Heart left ventricle (tissue), 16 donors: ENCODE data around the gene PCDHA1. TPM values are rescaled to one million over a fixed set of nuclear protein-coding genes. Genes with fewer than 3 reads are reported as not detected.
"Not testable (repeated sequence)": the region's sequence is repeated elsewhere in the genome, so short reads cannot be mapped to it uniquely, and the experiment has no call there.

ENCODE experiments used
- ATAC-seq, 4 donors: fragments of 200-7000 bp; cut with Tn5 transposase; one replicate each; pipeline ENCODE4 v1.9.1; 2020 to 2022; ENCODE audit warnings: moderate library complexity in 4 of 4, mild to moderate bottlenecking in 3 of 4, moderate number of reproducible peaks in 1 of 4
- DNase-seq, 5 donors: peaks; one replicate each; pipeline ENCODE4 v3.0.0-alpha.2; 2020
- H3K27ac ChIP-seq, 12 donors: fragments of 200-600 bp; sonication (generic) in 4 of 12; one replicate each; pipeline versions ENCODE4 v1.5.0 to v1.8.0; 2016 to 2022; ENCODE audit warnings: mild to moderate bottlenecking in 2 of 12
- H3K27me3 ChIP-seq, 9 donors: fragments of 200-600 bp; sonication (generic) in 2 of 9; one replicate each; pipeline versions ENCODE4 v1.5.1 to v1.8.0; 2016 to 2022; ENCODE audit warnings: mild to moderate bottlenecking in 3 of 9
- H3K36me3 ChIP-seq, 9 donors: fragments of 200-600 bp; sonication (generic) in 2 of 9; one replicate each; pipeline versions ENCODE4 v1.5.0 to v1.8.0; 2018 to 2022; ENCODE audit warnings: mild to moderate bottlenecking in 2 of 9
- H3K4me1 ChIP-seq, 12 donors: fragments of 200-600 bp; sonication (generic) in 4 of 12; one replicate each; pipeline versions ENCODE4 v1.5.0 to v1.8.0; 2016 to 2022; ENCODE audit warnings: mild to moderate bottlenecking in 3 of 12
- H3K4me3 ChIP-seq, 12 donors: fragments of 200-600 bp; sonication (generic) in 4 of 12; one replicate each; pipeline versions ENCODE4 v1.5.0 to v1.8.0; 2017 to 2022; ENCODE audit warnings: mild to moderate bottlenecking in 9 of 12, moderate library complexity in 4 of 12
- H3K9me3 ChIP-seq, 12 donors: fragments of 200-600 bp; sonication (generic) in 4 of 12; one replicate each; pipeline versions ENCODE4 v1.5.0 to v1.8.0; 2016 to 2022; ENCODE audit warnings: mild to moderate bottlenecking in 1 of 12
- POLR2A ChIP-seq, 2 donors: fragments of 450-650 bp; IDR thresholded peaks; one replicate each; pipeline ENCODE4 v1.6.1; 2017; ENCODE audit warnings: antibody characterized with exemption in 2 of 2, mild to moderate bottlenecking in 2 of 2, moderate library complexity in 2 of 2
- WGBS, 4 donors: extraction: QIAGEN DNeasy Blood & Tissue Kit in 2 of 4; methylation state at CpG; one replicate each; pipeline versions ENCODE4 v1.1.5 to v1.1.7; 2013 to 2018; 5-methylcytosine and 5-hydroxymethylcytosine counted together
- intact Hi-C, 10 donors: fragments of 100-400 bp; cut with DNase I; formaldehyde crosslinking; loops; one replicate each; pipeline versions ENCODE4 v1.11.1 to v1.14.2; 2022
- polyA plus RNA-seq, 2 donors: library from polyadenylated mRNA; stranded (reverse); fragments of 200-250 nt; gene quantifications; one replicate each; pipeline ENCODE4 v1.2.3, GENCODE V29; 2013
- total RNA-seq, 9 donors: library from RNA; depleted of rRNA in 2 of 9; stranded (reverse); fragments of >200 nt in 2 of 9; fragmentation: NEBNext Ultra II Directional in 3 of 9; extraction: Animal tissue kit (Norgen Biotek cat#: 25700) in 3 of 9; gene quantifications; one replicate each; pipeline versions ENCODE4 v1.1.0 to v1.2.4, GENCODE V29; 2016 to 2023
- TF ChIP-seq, protein P1 (sequence below), 12 donors: fragments of 200-600 bp; sonication (generic) in 4 of 12; IDR thresholded peaks; one replicate each; pipeline versions ENCODE4 v1.5.0 to v1.8.0; 2018 to 2022; ENCODE audit warnings: antibody characterized with exemption in 12 of 12, mild to moderate bottlenecking in 5 of 12
- donor health status: ischemic (EF 13 %, LVEDD 7.1; RV severe dilation, severe dysfunction).
- donor health status: healthy with polysubstance abuse.
- donor health status: DM: no; HTN: yes; CAD: no.
- donor health status: DM: no; HTN: no; CAD: no.
- donor health status: ischemic (EF 25% LVEDD 6.9; RV normal size, moderate dysfunction).
- donor health status: ischemic (EF 25% LVEDD 5.7; RV mildly dilated, moderate dysfunction).
- donor health status: healthy.
- donor health status: DM: yes; HTN: yes; CAD: no.
- donor health status: ischemic (EF 35%, LVEDD 5.7; RV mildly dilated, moderate dysfunction).
- donor health status: nonischemic (EF 11% LVEDD 7.7; RV severe dilation, severe dysfunction).
- donor health status: DM: yes; HTN: yes; CAD: no.
- donor health status: PGD.
- donor health status: ischemic (EF 29% LVEDD 5.4; RV normal size, mild dysfunction).
- donor health status: nonischemic (EF 23%, LVEDD 6.1; RV moderate dilation, normal function).

The PCDHA1 gene
- total and polyA plus RNA-seq, 11 donors: 0.08 TPM; not detected in 10

DNA sequence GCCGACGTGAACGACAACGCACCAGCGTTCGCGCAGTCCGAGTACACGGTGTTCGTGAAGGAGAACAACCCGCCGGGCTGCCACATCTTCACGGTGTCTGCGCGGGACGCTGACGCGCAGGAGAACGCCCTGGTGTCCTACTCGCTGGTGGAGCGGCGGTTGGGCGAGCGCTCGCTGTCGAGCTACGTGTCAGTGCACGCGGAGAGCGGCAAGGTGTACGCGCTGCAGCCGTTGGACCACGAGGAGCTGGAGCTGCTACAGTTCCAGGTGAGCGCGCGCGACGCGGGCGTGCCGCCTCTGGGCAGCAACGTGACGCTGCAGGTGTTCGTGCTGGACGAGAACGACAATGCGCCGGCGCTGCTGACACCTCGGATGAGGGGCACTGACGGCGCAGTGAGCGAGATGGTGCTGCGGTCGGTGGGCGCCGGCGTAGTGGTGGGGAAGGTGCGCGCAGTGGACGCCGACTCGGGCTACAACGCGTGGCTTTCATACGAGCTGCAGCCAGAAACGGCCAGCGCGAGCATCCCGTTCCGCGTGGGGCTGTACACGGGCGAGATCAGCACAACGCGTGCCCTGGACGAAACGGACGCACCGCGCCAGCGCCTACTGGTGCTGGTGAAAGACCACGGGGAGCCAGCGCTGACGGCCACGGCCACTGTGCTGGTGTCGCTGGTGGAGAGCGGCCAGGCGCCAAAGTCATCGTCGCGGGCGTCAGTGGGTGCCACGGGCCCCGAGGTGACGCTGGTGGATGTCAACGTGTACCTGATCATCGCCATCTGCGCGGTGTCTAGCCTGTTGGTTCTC is 64.1 kb downstream of the PCDHA1 start:
- Histone ChIP-seq H3K27me3 (peaks cover 0 to 73% (median 17%) of the 10 kb centered on the region in 9 donors), H3K9me3 (peaks cover 0 to 28% (median 7%) of the 10 kb centered on the region in 12 donors)
- ATAC-seq, DNase-seq, H3K27ac ChIP-seq, H3K36me3 ChIP-seq, H3K4me3 ChIP-seq, H3K4me1 ChIP-seq: not testable (repeated sequence)
- intact Hi-C loops: loop anchor here in 1 of 10 donors (10.0 kb wide), 1 partner anchor 195 kb away; no protein-coding TSS in a partner anchor
- 33 to 51% (median 41%) methylated on average over 44 to 101 of the region's 101 CpGs for WGBS, 4 donors

DNA sequence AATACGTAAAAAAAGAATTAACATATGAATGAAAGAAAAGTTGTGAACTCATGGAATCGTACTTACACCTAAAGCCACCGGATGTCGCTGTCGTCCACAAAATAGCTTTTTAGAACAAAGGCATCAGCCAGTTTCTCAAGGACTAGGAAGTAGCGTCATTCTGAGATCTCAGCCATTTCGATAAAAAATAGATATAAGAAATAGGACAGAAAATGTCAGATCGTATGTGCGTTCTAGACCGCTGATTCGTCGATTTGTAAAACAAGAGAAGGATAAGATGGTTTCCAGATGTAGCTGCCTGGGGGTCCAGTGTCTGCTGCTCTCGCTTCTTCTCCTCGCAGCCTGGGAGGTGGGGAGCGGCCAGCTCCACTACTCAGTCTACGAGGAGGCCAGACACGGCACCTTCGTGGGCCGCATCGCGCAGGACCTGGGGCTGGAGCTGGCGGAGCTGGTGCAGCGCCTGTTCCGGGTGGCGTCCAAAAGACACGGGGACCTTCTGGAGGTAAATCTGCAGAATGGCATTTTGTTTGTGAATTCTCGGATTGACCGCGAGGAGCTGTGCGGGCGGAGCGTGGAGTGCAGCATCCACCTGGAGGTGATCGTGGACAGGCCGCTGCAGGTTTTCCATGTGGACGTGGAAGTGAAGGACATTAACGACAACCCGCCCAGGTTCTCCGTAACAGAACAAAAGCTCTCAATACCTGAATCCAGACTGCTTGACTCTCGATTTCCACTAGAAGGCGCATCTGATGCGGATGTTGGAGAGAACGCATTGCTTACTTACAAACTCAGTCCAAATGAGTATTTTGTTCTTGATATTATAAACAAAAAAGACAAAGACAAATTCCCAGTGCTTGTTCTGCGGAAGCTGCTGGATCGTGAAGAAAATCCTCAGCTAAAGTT is 70.1 kb downstream of the PCDHA1 start, which contains the start of gene PCDHA10:
Gene PCDHA10, plus strand, starts transcription at position 126 of the 903 bp plus-strand sequence. Its CDS starts 152 bp downstream, at position 278.
- DNase-seq (no peak), ATAC-seq (no peak)
- 15 to 22% (median 16%) methylated on average over 42 to 44 of the region's 44 CpGs for WGBS, 4 donors
- H3K27me3 ChIP-seq: peaks cover 0 to 72% (median 11%) of the 10 kb centered on the region in 9 donors
- no peak within 1 kb of the TSS for H3K27ac ChIP-seq
- H3K4me3 ChIP-seq: peak within 1 kb of the TSS in 7 of 12 donors; percentile 15 to 49 (median 29)
- TF ChIP-seq POLR2A (IDR thresholded peaks at IDR 0.05): no peak
- TF ChIP-seq, protein P1, sequence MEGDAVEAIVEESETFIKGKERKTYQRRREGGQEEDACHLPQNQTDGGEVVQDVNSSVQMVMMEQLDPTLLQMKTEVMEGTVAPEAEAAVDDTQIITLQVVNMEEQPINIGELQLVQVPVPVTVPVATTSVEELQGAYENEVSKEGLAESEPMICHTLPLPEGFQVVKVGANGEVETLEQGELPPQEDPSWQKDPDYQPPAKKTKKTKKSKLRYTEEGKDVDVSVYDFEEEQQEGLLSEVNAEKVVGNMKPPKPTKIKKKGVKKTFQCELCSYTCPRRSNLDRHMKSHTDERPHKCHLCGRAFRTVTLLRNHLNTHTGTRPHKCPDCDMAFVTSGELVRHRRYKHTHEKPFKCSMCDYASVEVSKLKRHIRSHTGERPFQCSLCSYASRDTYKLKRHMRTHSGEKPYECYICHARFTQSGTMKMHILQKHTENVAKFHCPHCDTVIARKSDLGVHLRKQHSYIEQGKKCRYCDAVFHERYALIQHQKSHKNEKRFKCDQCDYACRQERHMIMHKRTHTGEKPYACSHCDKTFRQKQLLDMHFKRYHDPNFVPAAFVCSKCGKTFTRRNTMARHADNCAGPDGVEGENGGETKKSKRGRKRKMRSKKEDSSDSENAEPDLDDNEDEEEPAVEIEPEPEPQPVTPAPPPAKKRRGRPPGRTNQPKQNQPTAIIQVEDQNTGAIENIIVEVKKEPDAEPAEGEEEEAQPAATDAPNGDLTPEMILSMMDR (IDR thresholded peaks at IDR 0.05): peak in 6 of 12 donors; percentile 8 to 41 (median 26)
- H3K4me1 ChIP-seq: no peaks in the 10 kb centered on the region
- no peaks in the 10 kb centered on the region for H3K36me3 ChIP-seq
- H3K9me3 ChIP-seq: peaks cover 0 to 34% (median 11%) of the 10 kb centered on the region in 12 donors
- intact Hi-C loops: loop anchor here in 1 of 10 donors (10.0 kb wide), 1 partner anchor 189 kb away; no protein-coding TSS in a partner anchor

DNA sequence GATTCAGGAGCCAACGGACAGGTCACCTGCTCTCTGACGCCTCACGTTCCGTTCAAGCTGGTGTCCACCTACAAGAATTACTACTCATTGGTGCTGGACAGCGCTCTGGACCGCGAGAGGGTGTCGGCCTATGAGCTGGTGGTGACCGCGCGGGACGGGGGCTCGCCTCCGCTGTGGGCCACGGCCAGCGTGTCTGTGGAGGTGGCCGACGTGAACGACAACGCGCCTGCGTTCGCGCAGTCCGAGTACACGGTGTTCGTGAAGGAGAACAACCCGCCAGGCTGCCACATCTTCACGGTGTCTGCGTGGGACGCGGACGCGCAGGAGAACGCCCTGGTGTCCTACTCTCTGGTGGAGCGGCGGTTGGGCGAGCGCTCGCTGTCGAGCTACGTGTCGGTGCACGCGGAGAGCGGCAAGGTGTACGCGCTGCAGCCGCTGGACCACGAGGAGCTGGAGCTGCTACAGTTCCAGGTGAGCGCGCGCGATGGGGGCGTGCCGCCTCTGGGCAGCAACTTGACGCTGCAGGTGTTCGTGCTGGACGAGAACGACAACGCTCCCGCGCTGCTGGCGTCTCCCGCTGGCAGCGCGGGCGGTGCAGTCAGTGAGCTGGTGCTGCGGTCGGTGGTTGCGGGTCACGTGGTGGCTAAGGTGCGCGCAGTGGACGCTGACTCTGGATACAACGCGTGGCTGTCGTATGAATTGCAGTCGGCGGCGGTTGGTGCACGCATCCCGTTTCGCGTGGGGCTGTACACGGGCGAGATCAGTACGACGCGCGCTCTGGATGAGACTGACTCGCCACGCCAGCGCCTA is 71.4 kb downstream of the PCDHA1 start:
- no peak for TF ChIP-seq POLR2A (IDR thresholded peaks at IDR 0.05)
- Histone ChIP-seq H3K27me3 (peaks cover 0 to 68% (median 14%) of the 10 kb centered on the region in 9 donors), H3K27ac (no peak overlapping the region), H3K36me3 (no peaks in the 10 kb centered on the region), H3K4me3 (no peak overlapping the region), H3K4me1 (no peaks in the 10 kb centered on the region), H3K9me3 (peaks cover 0 to 43% (median 15%) of the 10 kb centered on the region in 12 donors)
- no peak for DNase-seq
- intact Hi-C loops: loop anchor here in 1 of 10 donors (10.0 kb wide), 1 partner anchor 187 kb away; no protein-coding TSS in a partner anchor
- no peak for ATAC-seq
- 44 to 61% (median 55%) methylated on average over 67 to 94 of the region's 94 CpGs for WGBS, 4 donors

DNA sequence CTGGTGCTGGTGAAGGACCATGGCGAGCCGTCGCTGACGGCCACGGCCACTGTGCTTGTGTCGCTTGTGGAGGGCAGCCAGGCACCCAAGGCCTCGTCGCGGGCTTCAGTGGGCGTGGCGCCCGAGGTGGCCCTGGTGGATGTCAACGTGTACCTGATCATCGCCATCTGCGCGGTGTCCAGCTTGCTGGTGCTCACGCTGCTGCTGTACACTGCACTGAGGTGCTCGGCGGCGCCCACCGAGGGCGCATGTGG is 72.0 kb downstream of the PCDHA1 start:
- peak in 1 of 5 donors; percentile 19 for DNase-seq
- Histone ChIP-seq H3K36me3 (no peaks in the 10 kb centered on the region), H3K4me3 (no peak overlapping the region), H3K9me3 (peaks cover 0 to 46% (median 19%) of the 10 kb centered on the region in 12 donors), H3K27me3 (peaks cover 0 to 68% (median 14%) of the 10 kb centered on the region in 9 donors), H3K4me1 (no peaks in the 10 kb centered on the region), H3K27ac (no peak overlapping the region)
- no peak for TF ChIP-seq POLR2A (IDR thresholded peaks at IDR 0.05)
- TF ChIP-seq, protein P1 (IDR thresholded peaks at IDR 0.05): no peak
- intact Hi-C loops: loop anchor here in 1 of 10 donors (10.0 kb wide), 1 partner anchor 187 kb away; no protein-coding TSS in a partner anchor
- 49 to 60% (median 53%) methylated on average over 2 to 22 of the region's 22 CpGs for WGBS, 4 donors
- no peak for ATAC-seq
